H9 (cell line): Measurements from ENCODE around the gene SIRPD. TPM values are rescaled to one million over a fixed set of nuclear protein-coding genes. Genes with fewer than 3 reads are reported as not detected.

ENCODE experiments used
- DNase-seq: peaks from one replicate; pipeline ENCODE4 v3.0.0-alpha.2; 2017
- H2AFZ ChIP-seq: one replicate; pipeline ENCODE4 v1.6.1; 2013; ENCODE audit warnings: mild to moderate bottlenecking, low read length, control low read depth, moderate library complexity
- H2AK5ac ChIP-seq: 2 replicates; pipeline ENCODE4 v1.6.1; 2013; ENCODE audit warnings: low read length, control low read depth, mixed read lengths; ENCODE audit not compliant: insufficient read length
- H2BK120ac ChIP-seq: one replicate; pipeline ENCODE4 v1.6.1; 2013; ENCODE audit warnings: low read depth, mild to moderate bottlenecking, low read length, control low read depth, inconsistent platforms; ENCODE audit not compliant: poor library complexity, severe bottlenecking
- H2BK12ac ChIP-seq: 2 replicates; pipeline ENCODE4 v1.6.1; 2013; ENCODE audit warnings: low read length, control low read depth, mixed read lengths, low read depth; ENCODE audit not compliant: insufficient read length
- H2BK15ac ChIP-seq: 2 replicates; pipeline ENCODE4 v1.6.1; 2013; ENCODE audit warnings: low read depth, low read length, control low read depth
- H2BK20ac ChIP-seq: one replicate; pipeline ENCODE4 v1.6.1; 2013; ENCODE audit warnings: low read depth, mild to moderate bottlenecking, low read length, control low read depth, inconsistent platforms; ENCODE audit not compliant: poor library complexity, severe bottlenecking
- H2BK5ac ChIP-seq: 2 replicates; pipeline ENCODE4 v1.6.1; 2013; ENCODE audit warnings: low read length, control low read depth, mixed read lengths; ENCODE audit not compliant: insufficient read length
- H3K14ac ChIP-seq: 2 replicates; pipeline ENCODE4 v1.6.1; 2013; ENCODE audit warnings: low read length, control low read depth; ENCODE audit not compliant: insufficient read depth
- H3K18ac ChIP-seq: 2 replicates; pipeline ENCODE4 v1.6.1; 2013; ENCODE audit warnings: low read depth, mild to moderate bottlenecking, mixed read lengths, low read length, control low read depth; ENCODE audit not compliant: insufficient read length
- H3K23ac ChIP-seq: 2 replicates; pipeline ENCODE4 v1.6.1; 2013; ENCODE audit warnings: low read length, control low read depth, mixed read lengths, low read depth; ENCODE audit not compliant: insufficient read length
- H3K23me2 ChIP-seq: 2 replicates; pipeline ENCODE4 v1.6.1; 2013; ENCODE audit warnings: low read depth, mild to moderate bottlenecking, mixed read lengths, low read length, control low read depth; ENCODE audit not compliant: insufficient read length, poor library complexity, severe bottlenecking
- H3K27ac ChIP-seq: 2 replicates; pipeline ENCODE4 v1.5.1; 2013; ENCODE audit warnings: low read length, control low read depth, mixed read lengths, low read depth; ENCODE audit not compliant: insufficient read length
- H3K27me3 ChIP-seq: 2 replicates; pipeline ENCODE4 v1.6.1; 2013; ENCODE audit warnings: low read length, control low read depth, inconsistent platforms; ENCODE audit not compliant: insufficient read depth
- H3K4ac ChIP-seq: 2 replicates; pipeline ENCODE4 v1.6.1; 2013; ENCODE audit warnings: low read depth, mild to moderate bottlenecking, control low read depth, inconsistent platforms, low read length, moderate library complexity
- H3K4me1 ChIP-seq: 2 replicates; pipeline ENCODE4 v1.6.1; 2013; ENCODE audit warnings: low read length, control low read depth, inconsistent platforms; ENCODE audit not compliant: insufficient read depth
- H3K4me2 ChIP-seq: 2 replicates; pipeline ENCODE4 v1.6.1; 2013; ENCODE audit warnings: low read length, control low read depth, mixed read lengths; ENCODE audit not compliant: insufficient read length, insufficient read depth
- H3K56ac ChIP-seq: 2 replicates; pipeline ENCODE4 v1.6.1; 2013; ENCODE audit warnings: low read depth, mild to moderate bottlenecking, mixed read lengths, low read length, control low read depth; ENCODE audit not compliant: insufficient read length
- H3K79me1 ChIP-seq: 2 replicates; pipeline ENCODE4 v1.6.1; 2013; ENCODE audit warnings: low read depth, mild to moderate bottlenecking, moderate library complexity, low read length, control low read depth, inconsistent platforms; ENCODE audit not compliant: insufficient read depth, poor library complexity, severe bottlenecking
- H3K79me2 ChIP-seq: 2 replicates; pipeline ENCODE4 v1.6.1; 2013; ENCODE audit warnings: low read length, control low read depth, inconsistent platforms; ENCODE audit not compliant: insufficient read depth
- H3K9ac ChIP-seq: 2 replicates; pipeline ENCODE4 v1.6.1; 2013; ENCODE audit warnings: low read length, control low read depth, mixed read lengths; ENCODE audit not compliant: insufficient read length; ENCODE audit errors: extremely low read depth
- H3K9me3 ChIP-seq: one replicate; pipeline ENCODE4 v1.6.1; 2013; ENCODE audit warnings: low read depth, low read length, inconsistent platforms; ENCODE audit not compliant: control insufficient read depth
- H3T11ph ChIP-seq: one replicate; pipeline ENCODE4 v1.6.1; 2013; ENCODE audit warnings: mild to moderate bottlenecking, low read length, control low read depth, inconsistent platforms
- H4K20me1 ChIP-seq: one replicate; pipeline ENCODE4 v1.6.1; 2013; ENCODE audit not compliant: control insufficient read depth, insufficient read length, insufficient read depth
- H4K5ac ChIP-seq: 2 replicates; pipeline ENCODE4 v1.6.1; 2013; ENCODE audit warnings: low read depth, mild to moderate bottlenecking, mixed read lengths, low read length, control low read depth; ENCODE audit not compliant: insufficient read length
- H4K8ac ChIP-seq: replicated peaks from 2 replicates; pipeline ENCODE4 v1.6.1; 2013; ENCODE audit warnings: low read length, control low read depth, mixed read lengths, low read depth; ENCODE audit not compliant: insufficient read length
- H4K91ac ChIP-seq: 2 replicates; pipeline ENCODE4 v1.6.1; 2013; ENCODE audit warnings: low read depth, mild to moderate bottlenecking, moderate library complexity, mixed read lengths, low read length, control low read depth; ENCODE audit not compliant: insufficient read length
- H3K27ac Mint-ChIP-seq, 3 experiments: 2 replicates in 2 of 3; 3 replicates in 1 of 3; pipeline ENCODE4 v1.8.0; 2020 to 2021; ENCODE audit warnings: mixed read lengths in 3 of 3, mild to moderate bottlenecking in 1 of 3, moderate library complexity in 1 of 3
- H3K27me3 Mint-ChIP-seq: 2 replicates; pipeline ENCODE4 v1.8.0; 2021; ENCODE audit warnings: low read depth, mild to moderate bottlenecking, moderate library complexity, mixed read lengths
- H3K36me3 Mint-ChIP-seq, 3 experiments: 2 replicates in 2 of 3; 3 replicates in 1 of 3; pipeline ENCODE4 v1.8.0; 2020 to 2021; ENCODE audit warnings: low read depth in 3 of 3, mixed read lengths in 3 of 3; ENCODE audit not compliant: insufficient read depth in 1 of 3
- H3K4me1 Mint-ChIP-seq, 2 experiments: 2 replicates each; pipeline ENCODE4 v1.8.0; 2020; ENCODE audit warnings: mixed read lengths in 2 of 2
- H3K4me3 Mint-ChIP-seq, 2 experiments: 2 replicates in 1 of 2; 3 replicates in 1 of 2; pipeline ENCODE4 v1.8.0; 2020 to 2021; ENCODE audit warnings: mild to moderate bottlenecking in 2 of 2, mixed read lengths in 2 of 2, moderate library complexity in 1 of 2
- H3K9me3 Mint-ChIP-seq, 2 experiments: 2 replicates in 1 of 2; 3 replicates in 1 of 2; pipeline ENCODE4 v1.8.0; 2020; ENCODE audit warnings: mild to moderate bottlenecking in 2 of 2, mixed read lengths in 2 of 2, moderate library complexity in 1 of 2
- WGBS: extraction: QIAGEN DNeasy Blood & Tissue Kit; methylation state at CpG from one replicate; pipeline ENCODE4 v1.1.7; 2013; ENCODE audit warnings: missing lambda C conversion rate, low lambda C conversion rate, mixed read lengths; ENCODE audit not compliant: insufficient read length; ENCODE audit errors: extremely low coverage; 5-methylcytosine and 5-hydroxymethylcytosine counted together
- total RNA-seq: library from RNA; stranded (reverse); gene quantifications from 2 replicates; pipeline ENCODE4 v1.2.1, GENCODE V29; 2021
- TF ChIP-seq, protein P1 (sequence below): fragments of 200-600 bp; sonication (generic); conservative IDR thresholded peaks from 3 replicates; pipeline ENCODE4 v1.8.0; 2021; ENCODE audit warnings: antibody characterized with exemption, mild to moderate bottlenecking

The SIRPD gene
- total RNA-seq, 1 experiment from 2014 or later = not detected

GRCh38 chr20:1537731-1538058 is 19.8 kb downstream of the SIRPD start:
- no peak overlapping the region for H3K4me3 Mint-ChIP-seq
- Histone ChIP-seq H4K5ac (no peak overlapping the region), H3T11ph (no peak overlapping the region), H3K79me1 (no peaks in the 10 kb centered on the region), H3K23ac (no peak overlapping the region), H3K27ac (no peak overlapping the region), H3K4me2 (no peak overlapping the region), H2BK5ac (no peak overlapping the region), H2BK20ac (no peak overlapping the region), H2BK15ac (no peak overlapping the region), H3K9ac (no peak overlapping the region), H3K23me2 (no peaks in the 10 kb centered on the region), H2AFZ (no peak overlapping the region), H3K14ac (no peak overlapping the region), H2AK5ac (no peak overlapping the region), H4K8ac (no peak overlapping the region), H3K56ac (no peak overlapping the region), H3K9me3 (no peaks in the 10 kb centered on the region), H3K18ac (no peak overlapping the region), H3K4me1 (no peaks in the 10 kb centered on the region), H2BK12ac (no peak overlapping the region), H4K91ac (no peak overlapping the region), H3K4ac (no peak overlapping the region), H2BK120ac (no peak overlapping the region), H4K20me1 (no peaks in the 10 kb centered on the region), H3K27me3 (no peaks in the 10 kb centered on the region), H3K79me2 (no peaks in the 10 kb centered on the region)
- peaks cover 23% of the 10 kb centered on the region for H3K27me3 Mint-ChIP-seq
- peaks cover 2 to 4% of the 10 kb centered on the region in 2 experiments; a peak in 2 of 4 replicates for H3K4me1 Mint-ChIP-seq
- H3K9me3 Mint-ChIP-seq = no peaks in the 10 kb centered on the region
- H3K36me3 Mint-ChIP-seq = no peaks in the 10 kb centered on the region
- TF ChIP-seq, protein P1, sequence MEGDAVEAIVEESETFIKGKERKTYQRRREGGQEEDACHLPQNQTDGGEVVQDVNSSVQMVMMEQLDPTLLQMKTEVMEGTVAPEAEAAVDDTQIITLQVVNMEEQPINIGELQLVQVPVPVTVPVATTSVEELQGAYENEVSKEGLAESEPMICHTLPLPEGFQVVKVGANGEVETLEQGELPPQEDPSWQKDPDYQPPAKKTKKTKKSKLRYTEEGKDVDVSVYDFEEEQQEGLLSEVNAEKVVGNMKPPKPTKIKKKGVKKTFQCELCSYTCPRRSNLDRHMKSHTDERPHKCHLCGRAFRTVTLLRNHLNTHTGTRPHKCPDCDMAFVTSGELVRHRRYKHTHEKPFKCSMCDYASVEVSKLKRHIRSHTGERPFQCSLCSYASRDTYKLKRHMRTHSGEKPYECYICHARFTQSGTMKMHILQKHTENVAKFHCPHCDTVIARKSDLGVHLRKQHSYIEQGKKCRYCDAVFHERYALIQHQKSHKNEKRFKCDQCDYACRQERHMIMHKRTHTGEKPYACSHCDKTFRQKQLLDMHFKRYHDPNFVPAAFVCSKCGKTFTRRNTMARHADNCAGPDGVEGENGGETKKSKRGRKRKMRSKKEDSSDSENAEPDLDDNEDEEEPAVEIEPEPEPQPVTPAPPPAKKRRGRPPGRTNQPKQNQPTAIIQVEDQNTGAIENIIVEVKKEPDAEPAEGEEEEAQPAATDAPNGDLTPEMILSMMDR = no peak
- H3K27ac Mint-ChIP-seq = no peak overlapping the region
- no CpG with 5 or more reads among the region's 4 CpGs for WGBS
- DNase-seq = no peak
